Testis (tissue), 3 donors: ENCODE data around the gene PRCC. TPM values are rescaled to one million over a fixed set of nuclear protein-coding genes. Genes with fewer than 3 reads are reported as not detected.
A peak's percentile ranks its signal among the peaks of the same experiment; 100 is the strongest.

ENCODE experiments used
- DNase-seq: peaks from one replicate; pipeline ENCODE4 v3.0.0-alpha.2; 2019
- H3K27ac ChIP-seq, 2 donors: fragments of 200-600 bp; sonication (generic); one replicate each; pipeline ENCODE4 v1.5.1; 2019
- H3K27me3 ChIP-seq: fragments of 200-600 bp; sonication (generic); one replicate; pipeline ENCODE4 v1.5.1; 2019
- H3K36me3 ChIP-seq: fragments of 200-600 bp; sonication (generic); one replicate; pipeline ENCODE4 v1.5.1; 2017; ENCODE audit warnings: low read depth; ENCODE audit errors: missing control alignments
- H3K4me1 ChIP-seq: fragments of 200-600 bp; sonication (generic); one replicate; pipeline ENCODE4 v1.5.1; 2019
- H3K4me3 ChIP-seq, 2 donors: fragments of 200-600 bp; sonication (generic); one replicate each; pipeline ENCODE4 v1.5.1; 2017 to 2019
- H3K9me3 ChIP-seq: fragments of 200-600 bp; sonication (generic); one replicate; pipeline ENCODE4 v1.5.1; 2017
- POLR2A ChIP-seq: fragments of 450-650 bp; IDR thresholded peaks from one replicate; pipeline ENCODE4 v1.6.1; 2017; ENCODE audit warnings: antibody characterized with exemption, mild to moderate bottlenecking, moderate library complexity
- WGBS, 2 donors: methylation state at CpG; one replicate each; pipeline ENCODE4 v1.1.5; 2018; 5-methylcytosine and 5-hydroxymethylcytosine counted together
- intact Hi-C: fragments of 100-400 bp; cut with DNase I; formaldehyde crosslinking; loops from one replicate; pipeline ENCODE4 v1.15.1; 2023; ENCODE audit warnings: low total_unique reads
- polyA plus RNA-seq: library from polyadenylated mRNA; stranded (reverse); fragments of 350-450 nt; fragmentation: Illumina TruSeq; extraction: RNeasy Lipid Tissue Mini Kit (QIAGEN cat#74804); gene quantifications from one replicate; pipeline ENCODE4 v1.2.3, GENCODE V29; 2014; ENCODE audit warnings: low read depth, low replicate concordance; ENCODE audit not compliant: insufficient read depth
- total RNA-seq, 2 donors: library from RNA; depleted of rRNA; stranded (reverse); fragments of >200 nt; gene quantifications; one replicate each; pipeline ENCODE4 v1.2.3, GENCODE V29; 2016
- TF ChIP-seq, protein P1 (sequence below), 3 experiments: fragments of 450-650 bp in 2 of 3; fragments of 200-600 bp in 1 of 3; sonication (generic) in 1 of 3; IDR thresholded peaks; one replicate each; pipeline ENCODE4 v1.5.1; 2016 to 2019; ENCODE audit warnings: antibody characterized with exemption in 3 of 3, mild to moderate bottlenecking in 2 of 3, moderate library complexity in 1 of 3

PRCC gene
- total and polyA plus RNA-seq, 3 donors from 2014 or later: 53.3 to 68.3 (median 62.0) TPM

GRCh38 chr1:156812293-156812990 lies 45.1 kb downstream of the PRCC start:
- 96 to 98% methylated on average over 10 of the region's 10 CpGs for WGBS, 2 donors
- intact Hi-C loops: no loop called here
- H3K9me3 ChIP-seq: no peaks in the 10 kb centered on the region
- peaks cover 13% of the 10 kb centered on the region for H3K4me1 ChIP-seq
- no peak for DNase-seq
- H3K27ac ChIP-seq: no peak overlapping the region
- TF ChIP-seq, protein P1, sequence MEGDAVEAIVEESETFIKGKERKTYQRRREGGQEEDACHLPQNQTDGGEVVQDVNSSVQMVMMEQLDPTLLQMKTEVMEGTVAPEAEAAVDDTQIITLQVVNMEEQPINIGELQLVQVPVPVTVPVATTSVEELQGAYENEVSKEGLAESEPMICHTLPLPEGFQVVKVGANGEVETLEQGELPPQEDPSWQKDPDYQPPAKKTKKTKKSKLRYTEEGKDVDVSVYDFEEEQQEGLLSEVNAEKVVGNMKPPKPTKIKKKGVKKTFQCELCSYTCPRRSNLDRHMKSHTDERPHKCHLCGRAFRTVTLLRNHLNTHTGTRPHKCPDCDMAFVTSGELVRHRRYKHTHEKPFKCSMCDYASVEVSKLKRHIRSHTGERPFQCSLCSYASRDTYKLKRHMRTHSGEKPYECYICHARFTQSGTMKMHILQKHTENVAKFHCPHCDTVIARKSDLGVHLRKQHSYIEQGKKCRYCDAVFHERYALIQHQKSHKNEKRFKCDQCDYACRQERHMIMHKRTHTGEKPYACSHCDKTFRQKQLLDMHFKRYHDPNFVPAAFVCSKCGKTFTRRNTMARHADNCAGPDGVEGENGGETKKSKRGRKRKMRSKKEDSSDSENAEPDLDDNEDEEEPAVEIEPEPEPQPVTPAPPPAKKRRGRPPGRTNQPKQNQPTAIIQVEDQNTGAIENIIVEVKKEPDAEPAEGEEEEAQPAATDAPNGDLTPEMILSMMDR (IDR thresholded peaks at IDR 0.05): no peak
- TF ChIP-seq POLR2A: no peak
- H3K36me3 ChIP-seq: no peaks in the 10 kb centered on the region
- no peaks in the 10 kb centered on the region for H3K27me3 ChIP-seq
- H3K4me3 ChIP-seq: no peak overlapping the region

GRCh38 chr1:156813298-156813697 lies 46.0 kb downstream of the PRCC start:
- peak overlapping the region; percentile 25 to 47 for H3K4me3 ChIP-seq
- H3K27ac ChIP-seq: no peak overlapping the region
- no peaks in the 10 kb centered on the region for H3K27me3 ChIP-seq
- intact Hi-C loops: no loop called here
- no peaks in the 10 kb centered on the region for H3K9me3 ChIP-seq
- H3K4me1 ChIP-seq: peaks cover 13% of the 10 kb centered on the region
- WGBS, 2 donors: 24 to 40% methylated on average over 10 of the region's 10 CpGs
- no peak for DNase-seq
- H3K36me3 ChIP-seq: no peaks in the 10 kb centered on the region
- no peak for TF ChIP-seq POLR2A
- TF ChIP-seq, protein P1 (IDR thresholded peaks at IDR 0.05): no peak

DNA sequence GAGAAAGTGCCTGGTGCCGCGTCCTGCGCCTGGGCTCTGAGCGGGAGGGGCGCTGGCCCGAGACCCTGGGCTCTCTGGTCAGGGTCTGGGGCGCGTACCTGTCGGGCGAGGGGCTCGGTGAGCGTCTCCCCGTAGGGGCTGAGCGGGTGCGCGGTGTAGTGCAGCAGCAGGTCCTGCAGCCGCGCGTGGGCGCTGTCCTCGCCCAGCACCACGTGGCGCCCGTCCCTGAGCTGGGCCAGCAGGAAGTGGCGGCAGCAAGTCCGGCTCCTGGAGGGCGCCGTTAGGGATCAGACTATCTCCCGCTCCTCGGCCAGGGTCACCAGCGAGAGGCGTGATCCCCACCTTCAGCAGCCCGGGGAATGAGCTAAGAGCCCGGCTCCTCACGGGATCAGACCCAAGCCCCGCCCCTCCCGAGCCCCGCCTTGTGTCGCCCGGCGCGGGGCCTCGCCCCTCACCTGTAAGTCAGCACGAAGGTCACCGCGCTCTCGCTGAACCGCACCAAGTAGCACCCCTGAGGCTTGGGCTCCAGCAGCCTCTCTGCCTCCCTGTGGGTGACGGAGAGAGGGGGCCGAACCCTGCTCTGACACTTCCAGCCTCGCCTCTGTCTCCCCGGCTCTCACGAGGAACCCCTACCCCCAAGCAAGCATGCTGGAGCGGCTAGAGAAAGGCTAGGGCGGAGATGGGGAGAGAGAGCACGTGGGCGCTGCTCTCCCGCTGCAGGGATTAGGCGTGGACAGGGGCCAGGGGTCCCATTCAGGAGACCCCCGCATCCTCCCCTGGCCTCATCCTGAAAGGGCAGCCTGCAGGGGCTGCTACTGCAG lies 46.6 kb downstream of the PRCC start:
- 7% methylated on average over 51 of the region's 60 CpGs; no CpG with 5 or more reads in 1 of the 2 donors for WGBS, 2 donors
- H3K27ac ChIP-seq: no peak overlapping the region

GRCh38 chr1:156814571-156815260 lies 47.4 kb downstream of the PRCC start:
- H3K27ac ChIP-seq: peak overlapping the region in 1 of 2 donors; percentile 20
- TF ChIP-seq POLR2A: no peak
- TF ChIP-seq, protein P1 (IDR thresholded peaks at IDR 0.05): no peak
- no peaks in the 10 kb centered on the region for H3K36me3 ChIP-seq
- no peak overlapping the region for H3K4me3 ChIP-seq
- intact Hi-C loops: no loop called here
- no peak for DNase-seq
- H3K27me3 ChIP-seq: no peaks in the 10 kb centered on the region
- H3K4me1 ChIP-seq: peaks cover 13% of the 10 kb centered on the region
- 75 to 83% methylated on average over 7 of the region's 7 CpGs for WGBS, 2 donors
- H3K9me3 ChIP-seq: no peaks in the 10 kb centered on the region

More for the DNA sequence above, 46.6 kb downstream of the PRCC start:
- TF ChIP-seq, protein P1 (IDR thresholded peaks at IDR 0.05): peak; percentile 44 to 60 (median 56)
- TF ChIP-seq POLR2A: no peak
- H3K27me3 ChIP-seq: no peaks in the 10 kb centered on the region
- H3K4me3 ChIP-seq: peak overlapping the region; percentile 25 to 47
- no peaks in the 10 kb centered on the region for H3K9me3 ChIP-seq
- peaks cover 13% of the 10 kb centered on the region for H3K4me1 ChIP-seq
- peak; percentile 77 for DNase-seq
- intact Hi-C loops: no loop called here
- no peaks in the 10 kb centered on the region for H3K36me3 ChIP-seq
